NT2/D1 (cell line): ENCODE data around the gene HOXB8.

ENCODE experiments used
- SUZ12 ChIP-seq: IDR thresholded peaks from 2 replicates; pipeline ENCODE4 v1.6.1; 2011; ENCODE audit not compliant: insufficient read length, insufficient read depth; ENCODE audit errors: extremely low read depth
- ZNF274 ChIP-seq: IDR thresholded peaks from 2 replicates; pipeline ENCODE4 v1.6.1; 2011; ENCODE audit warnings: mild to moderate bottlenecking, low read depth, low read length

DNA sequence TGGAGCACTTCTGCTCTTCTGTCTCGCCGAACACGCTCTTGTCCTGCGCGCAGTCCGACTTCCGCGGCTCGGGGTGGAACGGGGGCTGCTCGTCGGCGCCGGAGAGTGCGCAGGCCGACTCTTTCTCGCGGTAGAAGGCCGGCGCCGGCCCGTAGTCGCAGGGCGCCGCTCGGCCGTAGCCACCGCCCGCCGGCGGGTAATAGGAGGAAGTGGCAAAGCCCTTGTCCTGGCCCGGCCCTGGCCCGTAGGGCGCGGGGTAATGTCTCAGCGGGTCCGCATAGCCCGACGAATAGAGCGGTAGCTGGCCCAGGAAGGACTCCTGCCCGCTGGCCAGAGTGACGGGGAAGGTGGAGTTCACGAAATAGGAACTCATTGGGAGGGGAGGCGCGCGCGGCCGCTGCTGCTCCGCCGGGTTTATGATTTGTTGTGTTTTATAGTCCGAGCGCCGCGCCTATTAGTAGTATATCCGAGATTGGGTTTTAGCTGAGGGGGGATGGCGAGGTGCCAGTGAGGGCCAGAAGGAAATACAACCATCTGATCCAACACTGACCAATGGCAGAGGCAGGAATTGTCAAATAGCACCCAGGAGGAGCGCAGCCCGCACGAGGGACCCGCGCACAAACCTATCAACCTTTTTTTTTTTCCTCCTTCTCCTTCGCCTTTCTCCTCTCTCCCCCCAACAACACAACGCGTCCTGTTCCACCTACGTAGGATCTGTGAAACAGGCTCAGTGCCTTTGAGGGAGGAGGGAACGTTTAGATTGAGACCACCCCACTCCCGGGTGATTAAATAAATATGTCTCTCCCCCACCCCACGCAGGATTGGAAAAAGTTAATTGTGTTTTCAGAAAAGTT lies 17.1 kb downstream of the HOXB8 start:
- TF ChIP-seq SUZ12 (peak; percentile 85), ZNF274 (no peak)
